ENCODE measurements around the gene CYP19A1. TPM values are rescaled to one million over a fixed set of nuclear protein-coding genes. Genes with fewer than 3 reads are reported as not detected.

The CYP19A1 gene
- total RNA-seq, 1 experiment from 2014 or later, result 0.94 TPM

DNA sequence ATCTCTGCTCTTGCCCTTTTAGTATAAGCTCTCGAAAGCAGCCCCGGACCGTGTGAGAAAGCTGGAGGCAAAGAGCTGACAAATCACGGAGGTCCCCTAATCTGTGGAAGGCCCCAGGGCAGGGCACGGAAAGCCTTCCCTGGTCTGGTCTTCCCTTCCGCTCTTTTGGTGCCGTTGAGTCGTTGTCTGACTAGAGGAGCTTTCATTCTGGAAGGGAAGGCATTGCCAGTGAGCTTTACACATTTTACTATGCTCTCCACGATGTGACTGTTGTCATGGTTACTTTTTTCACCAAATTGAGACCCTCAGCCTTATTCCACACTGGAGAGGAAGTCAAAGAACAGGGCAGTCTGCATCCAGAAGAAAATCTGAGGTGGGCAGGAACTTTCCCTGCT lies 71.7 kb downstream of the CYP19A1 start:
- intact Hi-C loops (cut with micrococcal nuclease; ENCODE audit: unreplicated experiment), result no loop called here
- Histone ChIP-seq H3K27me3 (ENCODE audit: insufficient read depth, low read depth) (peaks cover 18% of the 10 kb centered on the region; the same call in 1 of the 2 replicates), H3K4me3 (no peak overlapping the region), H2AFZ (no peak overlapping the region), H3K9me3 (ENCODE audit: insufficient read depth, low read depth) (no peaks in the 10 kb centered on the region), H3K36me3 (ENCODE audit: low read depth) (no peaks in the 10 kb centered on the region), H3K4me2 (no peak overlapping the region), H3K9me2 (ENCODE audit: insufficient read depth) (no peaks in the 10 kb centered on the region), H4K20me1 (ENCODE audit: insufficient read depth) (no peaks in the 10 kb centered on the region), H3K4me1 (replicated peaks; ENCODE audit: insufficient read depth) (no peaks in the 10 kb centered on the region), H3F3A (ENCODE audit: insufficient read depth, low read depth) (no peaks in the 10 kb centered on the region), H3K79me2 (ENCODE audit: low read depth) (no peaks in the 10 kb centered on the region), H3K27ac (no peak overlapping the region)
- POLR2A ChIA-PET (ENCODE audit: unreplicated experiment), result interaction anchor here (0.7 kb wide), 1 partner anchor 134 kb away, joined by 3 read pairs; no protein-coding TSS in a partner anchor
- no TSS peak for BruUV-seq (replicated peaks)
- no peak for TF ChIP-seq CTCF (conservative IDR thresholded peaks at IDR 0.05)
- TF ChIP-seq EZH2 (IDR thresholded peaks at IDR 0.05; ENCODE audit: low read depth), result no peak
- CTCF ChIA-PET, result no interaction called here
- no peak for DNase-seq

DNA sequence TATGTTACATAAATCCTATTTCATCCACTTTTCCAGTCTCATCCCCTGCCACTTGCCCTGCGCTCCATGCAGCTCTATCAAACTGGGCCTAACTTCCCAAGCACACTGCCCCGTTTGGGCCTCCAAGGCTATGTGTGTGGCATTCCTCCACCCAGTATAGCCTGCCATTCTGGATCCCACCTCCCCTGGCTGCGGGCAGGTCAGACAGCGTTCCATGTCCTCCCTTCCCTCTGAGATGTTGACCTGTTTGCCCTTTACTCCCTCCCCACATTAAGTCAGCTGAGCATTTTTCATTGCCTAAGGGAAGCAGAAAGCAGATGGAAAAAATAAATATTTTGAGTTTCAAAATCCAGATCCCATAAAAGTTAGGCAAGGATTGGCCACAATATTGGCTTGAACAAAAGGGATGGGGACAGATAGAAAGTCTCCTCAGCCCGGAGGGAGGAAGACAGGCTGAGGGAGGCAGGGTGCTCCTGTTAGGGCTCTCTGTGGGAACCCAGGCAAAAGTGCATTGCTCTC lies 73.3 kb downstream of the CYP19A1 start:
- no TSS peak for BruUV-seq (replicated peaks)
- Histone ChIP-seq H3K9me3 (ENCODE audit: insufficient read depth, low read depth) (no peaks in the 10 kb centered on the region), H3K9me2 (ENCODE audit: insufficient read depth) (no peaks in the 10 kb centered on the region), H3F3A (ENCODE audit: insufficient read depth, low read depth) (no peaks in the 10 kb centered on the region), H2AFZ (no peak overlapping the region), H4K20me1 (ENCODE audit: insufficient read depth) (no peaks in the 10 kb centered on the region), H3K79me2 (ENCODE audit: low read depth) (no peaks in the 10 kb centered on the region), H3K4me2 (no peak overlapping the region), H3K36me3 (ENCODE audit: low read depth) (no peaks in the 10 kb centered on the region), H3K27ac (no peak overlapping the region), H3K4me1 (replicated peaks; ENCODE audit: insufficient read depth) (no peaks in the 10 kb centered on the region), H3K27me3 (ENCODE audit: insufficient read depth, low read depth) (peaks cover 21% of the 10 kb centered on the region; the same call in 1 of the 2 replicates), H3K4me3 (no peak overlapping the region)
- ChIA-PET CTCF (no interaction called here), POLR2A (ENCODE audit: unreplicated experiment) (no interaction called here)
- TF ChIP-seq EZH2 (IDR thresholded peaks at IDR 0.05; ENCODE audit: low read depth) (no peak), CTCF (conservative IDR thresholded peaks at IDR 0.05) (no peak)
- intact Hi-C loops (cut with micrococcal nuclease; ENCODE audit: unreplicated experiment), result no loop called here
- DNase-seq, result no peak

GRCh38 chr15:51263726-51264125 lies 74.7 kb downstream of the CYP19A1 start:
- Histone ChIP-seq H4K20me1 (ENCODE audit: insufficient read depth) (no peaks in the 10 kb centered on the region), H3K9me2 (ENCODE audit: insufficient read depth) (no peaks in the 10 kb centered on the region), H3K4me1 (replicated peaks; ENCODE audit: insufficient read depth) (no peaks in the 10 kb centered on the region), H3K79me2 (ENCODE audit: low read depth) (no peaks in the 10 kb centered on the region), H2AFZ (no peak overlapping the region), H3K9me3 (ENCODE audit: insufficient read depth, low read depth) (no peaks in the 10 kb centered on the region), H3K4me2 (no peak overlapping the region), H3K36me3 (ENCODE audit: low read depth) (no peaks in the 10 kb centered on the region), H3K4me3 (no peak overlapping the region), H3F3A (ENCODE audit: insufficient read depth, low read depth) (no peaks in the 10 kb centered on the region), H3K27ac (no peak overlapping the region), H3K27me3 (ENCODE audit: insufficient read depth, low read depth) (peaks cover 21% of the 10 kb centered on the region; the same call in 1 of the 2 replicates)
- no peak for DNase-seq
- TF ChIP-seq EZH2 (IDR thresholded peaks at IDR 0.05; ENCODE audit: low read depth), result no peak
- TF ChIP-seq CTCF (conservative IDR thresholded peaks at IDR 0.05), result no peak
- BruUV-seq (replicated peaks), result no TSS peak
- POLR2A ChIA-PET (ENCODE audit: unreplicated experiment), result no interaction called here
- intact Hi-C loops (cut with micrococcal nuclease; ENCODE audit: unreplicated experiment), result no loop called here
- CTCF ChIA-PET, result interaction anchor here (0.6 kb wide), 1 partner anchor 319 kb away, joined by 4 read pairs; no protein-coding TSS in a partner anchor

Data from PC-9 (cell line).